GOT3 (cell line): Measurements from ENCODE around the gene LCLAT1.

Experiments
- DNase-seq: peaks from one replicate; lab custom pipeline; 2025; ENCODE audit warnings: mixed read lengths; lab: John Stamatoyannopoulos, UW

Gene LCLAT1

GRCh38 chr2:30643674-30644073, 196.6 kb downstream of the LCLAT1 start:
- DNase-seq, result no peak

- no peak for DNase-seq
Measured at GRCh38 chr2:30645081-30645744, 198.2 kb downstream of the LCLAT1 start.

- no peak for DNase-seq
Measured at GRCh38 chr2:30645745-30646119, 198.7 kb downstream of the LCLAT1 start.

GRCh38 chr2:30647752-30648457, 200.9 kb downstream of the LCLAT1 start:
- no peak for DNase-seq

- no peak for DNase-seq
Measured at GRCh38 chr2:30649278-30649677, 202.2 kb downstream of the LCLAT1 start.

- DNase-seq, result no peak
Measured at GRCh38 chr2:30649828-30650227, 202.8 kb downstream of the LCLAT1 start.

- DNase-seq, result no peak
Measured at GRCh38 chr2:30652271-30652915, 205.3 kb downstream of the LCLAT1 start.

- no peak for DNase-seq
Measured at GRCh38 chr2:30653847-30654246, 206.8 kb downstream of the LCLAT1 start.

- no peak for DNase-seq
Measured at GRCh38 chr2:30654404-30654803, 207.4 kb downstream of the LCLAT1 start.

- DNase-seq, result no peak
Measured at GRCh38 chr2:30655211-30655610, 208.2 kb downstream of the LCLAT1 start.

- no peak for DNase-seq
Measured at GRCh38 chr2:30655660-30656059, 208.6 kb downstream of the LCLAT1 start.

GRCh38 chr2:30656079-30656478, 209.0 kb downstream of the LCLAT1 start:
- no peak for DNase-seq

GRCh38 chr2:30661173-30662107, 214.4 kb downstream of the LCLAT1 start:
- DNase-seq, result no peak

GRCh38 chr2:30662268-30663131, 215.5 kb downstream of the LCLAT1 start:
- DNase-seq, result no peak

GRCh38 chr2:30663321-30663720, 216.3 kb downstream of the LCLAT1 start:
- DNase-seq, result no peak

GRCh38 chr2:30663806-30664205, 216.8 kb downstream of the LCLAT1 start:
- no peak for DNase-seq

- peak; percentile 26 for DNase-seq
Measured at GRCh38 chr2:30664761-30665358, 217.8 kb downstream of the LCLAT1 start.

- no peak for DNase-seq
Measured at GRCh38 chr2:30665761-30666265, 218.8 kb downstream of the LCLAT1 start.

- DNase-seq, result peak; percentile 32
Measured at GRCh38 chr2:30666266-30666874, 219.3 kb downstream of the LCLAT1 start.

GRCh38 chr2:30670453-30670852, 223.4 kb downstream of the LCLAT1 start:
- DNase-seq, result no peak
